HepG2 (cell line): ENCODE results near the gene ADCY10. TPM values are rescaled to one million over a fixed set of nuclear protein-coding genes. Genes with fewer than 3 reads are reported as not detected.

Experiments used
- FOXC1 ChIP-seq: sonication (generic); formaldehyde crosslinking; IDR thresholded peaks from 2 replicates; pipeline ENCODE4 v1.8.0; 2022; ENCODE audit warnings: mild to moderate bottlenecking, missing genetic modification reagents, borderline replicate concordance
- GPBP1L1 ChIP-seq: sonication (generic); formaldehyde crosslinking; IDR thresholded peaks from 2 replicates; pipeline ENCODE4 v1.5.0; 2020; ENCODE audit warnings: mild to moderate bottlenecking, missing genetic modification reagents
- HDAC2 ChIP-seq: sonication (generic); formaldehyde crosslinking; IDR thresholded peaks from 2 replicates; pipeline ENCODE4 v1.4.0; 2020; ENCODE audit warnings: missing genetic modification reagents
- IKZF4 ChIP-seq: sonication (generic); formaldehyde crosslinking; IDR thresholded peaks from 2 replicates; pipeline ENCODE4 v1.5.1; 2020; ENCODE audit warnings: borderline replicate concordance, mild to moderate bottlenecking, low read depth, missing genetic modification reagents; ENCODE audit errors: not compliant biosample characterization
- MYNN ChIP-seq: sonication (generic); formaldehyde crosslinking; IDR thresholded peaks from 2 replicates; pipeline ENCODE4 v1.4.0; 2020; ENCODE audit warnings: mild to moderate bottlenecking, low read depth, missing genetic modification reagents
- NBN ChIP-seq: fragments of 450-650 bp; conservative IDR thresholded peaks from 2 replicates; pipeline ENCODE4 v1.6.1; 2017
- PHF5A ChIP-seq: IDR thresholded peaks from one replicate; pipeline ENCODE4 v1.6.1; 2018; ENCODE audit warnings: low read depth, missing genetic modification reagents; ENCODE audit not compliant: unreplicated experiment
- RBM22 ChIP-seq: fragments of 200-400 bp; formaldehyde crosslinking; optimal IDR thresholded peaks from 2 replicates; pipeline ENCODE3; 2017; ENCODE audit warnings: mild to moderate bottlenecking, low read length, moderate library complexity
- REXO4 ChIP-seq: sonication (generic); formaldehyde crosslinking; IDR thresholded peaks from 2 replicates; pipeline ENCODE4 v1.8.0; 2022; ENCODE audit warnings: missing genetic modification reagents, mild to moderate bottlenecking, borderline replicate concordance
- SNAPC2 ChIP-seq: sonication (generic); formaldehyde crosslinking; IDR thresholded peaks from 2 replicates; pipeline ENCODE4 v1.8.1; 2022; ENCODE audit warnings: mild to moderate bottlenecking, missing genetic modification reagents
- SYNCRIP ChIP-seq: fragments of 200-400 bp; formaldehyde crosslinking; IDR thresholded peaks from 2 replicates; pipeline ENCODE4 v1.6.1; 2018; ENCODE audit warnings: mild to moderate bottlenecking, low read depth, low read length; ENCODE audit not compliant: insufficient read depth
- ZBTB1 ChIP-seq: sonication (generic); formaldehyde crosslinking; IDR thresholded peaks from 2 replicates; pipeline ENCODE4 v1.4.0; 2020; ENCODE audit warnings: missing genetic modification reagents, borderline replicate concordance
- ZBTB8A ChIP-seq: sonication (generic); formaldehyde crosslinking; IDR thresholded peaks from 2 replicates; pipeline ENCODE4 v1.4.0; 2020; ENCODE audit warnings: mild to moderate bottlenecking, low read depth, missing genetic modification reagents, borderline replicate concordance
- ZEB1 ChIP-seq: IDR thresholded peaks from 2 replicates; pipeline ENCODE4 v1.6.1; 2012; ENCODE audit warnings: mild to moderate bottlenecking, low read depth, inconsistent platforms; ENCODE audit not compliant: insufficient replicate concordance
- ZGPAT ChIP-seq: IDR thresholded peaks from 2 replicates; pipeline ENCODE4 v1.6.1; 2016; ENCODE audit warnings: mild to moderate bottlenecking
- ZIK1 ChIP-seq: sonication (generic); formaldehyde crosslinking; IDR thresholded peaks from 2 replicates; pipeline ENCODE4 v1.5.0; 2020; ENCODE audit warnings: mild to moderate bottlenecking, low read depth, missing genetic modification reagents, borderline replicate concordance
- ZNF12 ChIP-seq: sonication (generic); formaldehyde crosslinking; IDR thresholded peaks from 2 replicates; pipeline ENCODE4 v1.5.0; 2020; ENCODE audit warnings: missing genetic modification reagents
- ZNF564 ChIP-seq: sonication (generic); formaldehyde crosslinking; IDR thresholded peaks from 2 replicates; pipeline ENCODE4 v1.8.1; 2023; ENCODE audit warnings: mild to moderate bottlenecking, missing genetic modification reagents
- ZNF629 ChIP-seq: sonication (generic); formaldehyde crosslinking; conservative IDR thresholded peaks from 2 replicates; pipeline ENCODE4 v1.5.0; 2020; ENCODE audit warnings: missing genetic modification reagents
- ZNF737 ChIP-seq: sonication (generic); formaldehyde crosslinking; IDR thresholded peaks from 2 replicates; pipeline ENCODE4 v1.5.0; 2020; ENCODE audit warnings: missing genetic modification reagents, mild to moderate bottlenecking, borderline replicate concordance
- ZNF768 ChIP-seq: sonication (generic); formaldehyde crosslinking; IDR thresholded peaks from 2 replicates; pipeline ENCODE4 v1.4.0; 2020; ENCODE audit warnings: missing genetic modification reagents
- polyA plus RNA-seq, 8 experiments: library from polyadenylated mRNA; depleted of rRNA in 3 of 8; stranded (reverse) in 7 of 8; unstranded in 1 of 8; fragments of >200 nt; fragmentation: Illumina TruSeq in 4 of 8; extraction: Trizol in 4 of 8; gene quantifications; 2 replicates each; pipeline versions ENCODE4 v1.2.1 to v1.2.3, GENCODE V29; 2011 to 2016; ENCODE audit warnings: low read depth in 4 of 8, missing spikeins in 1 of 8, mixed read lengths in 1 of 8; ENCODE audit not compliant: insufficient read depth in 1 of 8
- total RNA-seq, 5 experiments: library from RNA; depleted of rRNA; stranded (reverse); fragments of >200 nt; fragmentation: Illumina TruSeq; extraction: Trizol; gene quantifications; 2 replicates each; pipeline ENCODE4 v1.2.3, GENCODE V29; 2016; ENCODE audit warnings: low read depth in 1 of 5
- TF ChIP-seq, protein P1 (sequence below): sonication (generic); formaldehyde crosslinking; conservative IDR thresholded peaks from 2 replicates; pipeline ENCODE4 v1.4.0; 2020; ENCODE audit warnings: missing genetic modification reagents
- TF ChIP-seq, protein P2 (sequence below): sonication (generic); formaldehyde crosslinking; IDR thresholded peaks from 2 replicates; pipeline ENCODE4 v1.8.0; 2022; ENCODE audit warnings: missing genetic modification reagents, mild to moderate bottlenecking, borderline replicate concordance

The ADCY10 gene
- total and polyA plus RNA-seq, 2 of the 13 experiments (the other 11 are each of a cell fraction or from before 2014, with no cell fraction given) = 0.02 to 0.03 TPM

DNA sequence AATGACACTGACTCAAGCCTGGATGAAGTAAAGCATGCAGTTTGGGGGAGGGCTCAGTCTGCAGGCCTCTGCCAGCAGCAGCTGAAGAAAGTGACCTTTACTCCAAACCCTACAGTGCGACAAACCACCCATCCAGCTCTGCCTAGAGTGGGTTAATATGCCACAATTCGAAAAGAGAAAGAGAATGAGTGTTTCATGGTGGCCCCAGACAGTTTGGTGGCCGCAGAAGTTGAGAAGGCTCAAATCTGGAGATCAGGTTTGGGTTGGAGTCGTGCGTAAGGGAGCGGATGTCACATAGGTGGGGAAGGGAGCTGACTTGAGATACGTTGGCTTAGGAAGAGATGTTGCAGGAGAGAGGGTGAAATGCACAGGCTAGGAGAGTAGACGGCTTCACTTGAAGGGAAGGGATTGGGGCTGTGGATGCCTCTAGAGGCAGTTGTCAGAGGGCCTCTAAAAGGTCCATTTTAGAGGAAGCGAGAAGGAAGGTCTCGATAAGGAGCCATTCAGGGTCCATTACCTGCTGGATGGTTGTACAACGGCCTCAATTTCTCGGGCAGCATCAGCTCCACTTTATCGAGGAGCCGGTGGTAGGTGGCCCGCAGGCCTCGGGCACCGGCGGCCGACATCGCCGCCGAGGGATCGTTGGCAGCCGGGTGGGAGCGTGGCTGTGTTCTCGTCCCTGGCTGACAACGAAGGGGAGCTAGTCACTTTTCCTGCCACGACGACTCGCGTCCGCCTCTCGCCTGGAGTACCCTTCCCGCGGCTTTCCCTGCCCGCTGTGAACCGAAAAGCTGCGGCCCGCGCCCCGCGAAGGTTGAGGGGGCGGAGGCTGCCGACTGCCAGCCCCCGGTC lies 21.5 kb upstream of the ADCY10 start (continued):
- no peak for TF ChIP-seq ZNF12 (CRISPR knock-in tag)
- TF ChIP-seq ZNF737 (CRISPR knock-in tag) = peak; percentile 50
- TF ChIP-seq NBN = no peak
- TF ChIP-seq ZNF629 (CRISPR knock-in tag) = no peak
- TF ChIP-seq IKZF4 (CRISPR knock-in tag) = no peak
- TF ChIP-seq SNAPC2 = no peak
- TF ChIP-seq SYNCRIP = no peak
- TF ChIP-seq, protein P1, sequence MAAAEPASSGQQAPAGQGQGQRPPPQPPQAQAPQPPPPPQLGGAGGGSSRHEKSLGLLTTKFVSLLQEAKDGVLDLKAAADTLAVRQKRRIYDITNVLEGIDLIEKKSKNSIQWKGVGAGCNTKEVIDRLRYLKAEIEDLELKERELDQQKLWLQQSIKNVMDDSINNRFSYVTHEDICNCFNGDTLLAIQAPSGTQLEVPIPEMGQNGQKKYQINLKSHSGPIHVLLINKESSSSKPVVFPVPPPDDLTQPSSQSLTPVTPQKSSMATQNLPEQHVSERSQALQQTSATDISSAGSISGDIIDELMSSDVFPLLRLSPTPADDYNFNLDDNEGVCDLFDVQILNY (CRISPR knock-in tag) = peak; percentile 55; the same call in 1 of the 2 replicates
- TF ChIP-seq ZBTB1 = no peak
- peak; percentile 65; the same call in 1 of the 2 replicates for TF ChIP-seq ZIK1 (CRISPR knock-in tag)
- no peak for TF ChIP-seq ZGPAT
- TF ChIP-seq ZBTB8A = no peak
- TF ChIP-seq FOXC1 (CRISPR knock-in tag) = 0 out of 2 replicates have a peak, but pooled peaks have one; percentile 23
- TF ChIP-seq RBM22 = no peak
- no peak for TF ChIP-seq MYNN (CRISPR knock-in tag)
- peak; percentile 33; the same call in 1 of the 2 replicates for TF ChIP-seq ZNF768 (CRISPR knock-in tag)
- no peak for TF ChIP-seq ZEB1
- TF ChIP-seq HDAC2 = peak; percentile 26; the same call in 1 of the 2 replicates
- TF ChIP-seq REXO4 = 0 out of 2 replicates have a peak, but pooled peaks have one; percentile 53
- TF ChIP-seq ZNF564 (CRISPR knock-in tag) = no peak
- no peak for TF ChIP-seq GPBP1L1 (CRISPR knock-in tag)
- TF ChIP-seq PHF5A (CRISPR knock-in tag) = no peak
- TF ChIP-seq, protein P2, sequence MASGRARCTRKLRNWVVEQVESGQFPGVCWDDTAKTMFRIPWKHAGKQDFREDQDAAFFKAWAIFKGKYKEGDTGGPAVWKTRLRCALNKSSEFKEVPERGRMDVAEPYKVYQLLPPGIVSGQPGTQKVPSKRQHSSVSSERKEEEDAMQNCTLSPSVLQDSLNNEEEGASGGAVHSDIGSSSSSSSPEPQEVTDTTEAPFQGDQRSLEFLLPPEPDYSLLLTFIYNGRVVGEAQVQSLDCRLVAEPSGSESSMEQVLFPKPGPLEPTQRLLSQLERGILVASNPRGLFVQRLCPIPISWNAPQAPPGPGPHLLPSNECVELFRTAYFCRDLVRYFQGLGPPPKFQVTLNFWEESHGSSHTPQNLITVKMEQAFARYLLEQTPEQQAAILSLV (CRISPR knock-in tag) = no peak
